ENCODE data around the gene PHKG2.
A peak's percentile ranks its signal among the peaks of the same experiment; 100 is the strongest.
"Not testable (repeated sequence)": the region's sequence is repeated elsewhere in the genome, so short reads cannot be mapped to it uniquely, and the experiment has no call there.

Gene PHKG2

GRCh38 chr16:30747799-30748633, at the start of gene PHKG2:
Gene PHKG2 (plus strand): TSS chr16:30748425. CDS start chr16:30748821, 396 bp downstream.
- peak; percentile 97 for DNase-seq

DNA sequence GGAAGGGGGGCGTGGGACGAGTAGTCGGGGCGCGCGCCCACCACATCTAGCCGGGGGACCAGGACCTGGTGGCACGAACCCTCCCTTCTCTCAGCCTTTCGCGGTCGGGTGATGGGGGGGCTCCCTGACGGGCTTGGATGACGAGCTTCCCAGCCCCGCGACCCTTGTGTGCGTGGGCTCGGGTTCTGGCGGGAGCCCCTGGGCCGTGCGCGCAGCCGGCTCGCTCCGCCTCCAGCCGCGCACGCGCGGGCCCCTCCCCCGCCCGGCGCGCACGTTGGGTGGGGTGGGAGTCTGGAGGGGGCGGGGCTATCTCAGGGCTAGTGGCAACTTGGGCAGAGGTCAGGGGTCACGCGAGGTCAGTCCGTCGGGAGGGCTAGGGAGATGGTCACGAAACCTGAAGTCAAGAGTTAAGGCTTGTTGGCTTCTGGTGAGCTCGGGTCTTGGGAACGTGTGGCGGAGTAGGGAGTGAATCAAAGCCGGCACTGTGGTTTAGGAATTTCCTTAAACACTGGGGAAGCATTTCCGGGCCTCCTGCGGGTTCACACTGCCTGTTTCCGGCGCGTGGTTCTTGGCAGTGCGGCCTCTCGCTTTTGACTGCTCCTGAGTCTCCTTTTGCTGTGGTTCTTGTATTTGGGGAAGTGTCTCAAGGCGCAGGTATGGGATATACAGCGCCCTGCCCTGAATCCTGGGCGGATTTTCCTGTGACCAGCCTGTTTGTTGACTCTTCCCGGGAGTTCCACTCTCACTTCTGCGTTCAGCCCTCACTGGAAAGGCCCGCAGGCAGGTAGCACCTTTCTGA, 49.2 kb upstream of the PHKG2 start, which contains the start of gene SRCAP:
SRCAP (plus strand) TSS at position 356 of the 799 bp plus-strand sequence. CDS start 1,654 bp downstream, outside the sequence.
- DNase-seq, result peak; percentile 88

- DNase-seq, result no peak
These were observed 48.6 kb upstream of the PHKG2 start for GRCh38 chr16:30699615-30700099.

GRCh38 chr16:30700491-30700890, 47.7 kb upstream of the PHKG2 start:
- no peak for DNase-seq

DNA sequence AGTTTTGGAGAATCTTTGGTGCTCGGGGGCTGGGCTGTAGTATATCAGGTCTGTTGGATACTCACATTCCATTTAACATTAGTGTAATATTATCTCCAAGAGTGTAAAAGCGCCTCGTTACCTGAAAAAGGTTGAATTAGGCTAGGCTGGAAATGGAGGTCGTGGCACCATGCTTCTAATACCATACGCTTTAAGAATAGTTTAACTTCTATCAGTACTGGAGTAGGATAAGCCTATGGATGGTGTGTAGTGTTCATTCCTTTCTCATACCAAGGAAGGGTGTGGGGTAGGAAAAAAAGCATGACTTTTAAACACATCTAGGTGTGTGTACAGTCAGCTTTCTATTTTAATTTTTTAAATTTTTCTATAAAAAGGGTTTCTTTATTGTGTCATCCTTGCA, 47.3 kb upstream of the PHKG2 start:
- DNase-seq, result no peak

DNA sequence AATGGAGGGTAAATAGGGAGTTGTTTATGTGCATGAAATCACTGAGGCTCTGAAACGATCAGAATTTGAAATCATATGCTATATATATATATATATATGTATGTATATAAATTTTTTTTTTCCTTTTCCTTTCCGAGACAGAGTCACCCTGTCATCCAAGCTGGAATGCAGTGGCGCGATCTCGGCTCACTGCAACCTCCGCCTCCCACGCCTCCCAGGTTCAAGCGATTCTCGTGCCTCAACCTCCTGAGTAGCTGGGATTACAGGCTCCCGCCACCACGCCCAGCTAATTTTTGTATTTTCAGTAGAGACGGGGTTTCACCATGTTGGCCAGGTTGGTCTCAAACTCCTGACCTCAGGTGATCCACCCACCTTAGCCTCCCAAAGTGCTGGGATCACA, 45.2 kb upstream of the PHKG2 start:
- DNase-seq, result not testable (repeated sequence)

- DNase-seq, result no peak
These were observed 44.3 kb upstream of the PHKG2 start for GRCh38 chr16:30703971-30704370.

GRCh38 chr16:30706046-30706445, 42.2 kb upstream of the PHKG2 start:
- DNase-seq, result no peak

DNA sequence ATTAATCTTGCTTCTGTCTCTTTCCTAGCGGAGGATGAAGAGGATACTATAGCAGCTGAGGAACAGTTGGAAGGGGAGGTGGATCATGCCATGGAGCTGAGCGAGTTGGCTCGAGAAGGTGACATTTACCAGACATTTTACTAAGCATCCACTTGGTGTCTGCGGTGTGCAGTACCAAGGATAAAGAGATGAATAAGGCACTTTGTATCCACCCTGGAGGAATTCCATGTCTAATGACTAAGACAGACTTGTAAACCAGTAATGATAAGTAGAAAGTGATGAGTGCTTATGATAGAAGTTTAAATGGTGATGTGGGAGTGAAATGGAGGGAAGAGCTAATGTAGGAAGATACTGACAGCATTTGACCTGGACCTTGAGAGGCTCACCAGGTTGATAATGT, 37.3 kb upstream of the PHKG2 start:
- no peak for DNase-seq

GRCh38 chr16:30711712-30712111, 36.5 kb upstream of the PHKG2 start:
- DNase-seq, result no peak

GRCh38 chr16:30715750-30716445, 32.3 kb upstream of the PHKG2 start:
- DNase-seq, result peak; percentile 62

DNA sequence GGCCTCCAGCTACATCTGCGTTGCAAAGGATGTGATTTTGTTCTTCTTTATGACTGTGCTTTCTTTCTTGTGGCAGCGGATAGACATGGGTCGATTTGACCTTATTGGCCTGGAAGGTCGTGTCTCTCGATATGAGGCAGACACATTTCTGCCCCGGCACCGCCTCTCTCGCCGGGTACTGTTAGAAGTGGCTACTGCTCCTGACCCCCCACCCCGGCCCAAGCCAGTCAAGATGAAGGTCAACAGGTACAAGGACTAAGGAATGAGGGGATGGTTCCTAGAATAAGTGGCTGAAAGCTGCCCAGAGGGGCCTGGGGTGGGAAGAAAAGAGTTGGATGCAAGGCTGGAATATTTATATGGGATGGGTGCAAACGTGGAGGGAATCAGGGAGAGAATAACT, 28.1 kb upstream of the PHKG2 start:
- DNase-seq, result no peak

GRCh38 chr16:30720694-30721093, 27.5 kb upstream of the PHKG2 start:
- no peak for DNase-seq

DNA sequence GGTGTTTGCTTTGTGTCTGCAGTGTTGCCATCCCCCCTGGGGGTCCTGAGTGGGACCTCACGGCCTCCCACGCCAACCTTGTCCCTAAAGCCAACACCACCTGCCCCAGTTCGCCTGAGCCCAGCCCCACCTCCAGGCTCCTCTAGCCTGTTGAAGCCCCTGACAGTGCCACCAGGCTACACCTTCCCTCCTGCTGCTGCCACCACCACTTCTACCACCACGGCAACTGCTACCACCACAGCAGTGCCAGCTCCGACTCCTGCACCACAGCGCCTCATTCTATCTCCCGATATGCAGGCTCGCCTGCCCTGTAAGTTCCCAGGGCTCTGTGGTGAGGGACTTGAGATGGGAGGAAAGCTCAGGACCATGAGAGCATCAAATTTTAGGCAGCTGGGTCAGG, 27.1 kb upstream of the PHKG2 start:
- DNase-seq, result no peak

DNA sequence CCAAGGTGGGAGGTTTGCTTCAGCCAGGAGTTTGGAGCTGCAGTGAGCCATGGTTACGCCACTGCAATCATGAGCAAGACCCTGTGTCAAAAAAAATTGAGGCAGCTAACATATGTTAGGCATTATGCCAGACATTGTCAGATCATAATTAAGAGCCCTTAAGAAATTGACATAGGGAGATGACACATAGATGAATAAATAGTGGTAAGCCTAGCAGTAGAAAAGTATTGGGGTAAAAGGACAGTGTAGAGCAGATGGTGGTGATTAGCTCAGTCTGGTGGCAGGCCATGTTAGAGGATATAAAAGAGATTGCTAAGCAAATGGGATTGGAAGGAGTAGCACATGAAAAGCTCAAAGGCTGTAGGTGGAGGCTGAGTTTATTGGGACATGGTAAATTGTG, 26.6 kb upstream of the PHKG2 start:
- no peak for DNase-seq

- peak; percentile 8 for DNase-seq
These were observed 25.8 kb upstream of the PHKG2 start for GRCh38 chr16:30722443-30722842.

- no peak for DNase-seq
These were observed 25.3 kb upstream of the PHKG2 start for GRCh38 chr16:30722916-30723315.

DNA sequence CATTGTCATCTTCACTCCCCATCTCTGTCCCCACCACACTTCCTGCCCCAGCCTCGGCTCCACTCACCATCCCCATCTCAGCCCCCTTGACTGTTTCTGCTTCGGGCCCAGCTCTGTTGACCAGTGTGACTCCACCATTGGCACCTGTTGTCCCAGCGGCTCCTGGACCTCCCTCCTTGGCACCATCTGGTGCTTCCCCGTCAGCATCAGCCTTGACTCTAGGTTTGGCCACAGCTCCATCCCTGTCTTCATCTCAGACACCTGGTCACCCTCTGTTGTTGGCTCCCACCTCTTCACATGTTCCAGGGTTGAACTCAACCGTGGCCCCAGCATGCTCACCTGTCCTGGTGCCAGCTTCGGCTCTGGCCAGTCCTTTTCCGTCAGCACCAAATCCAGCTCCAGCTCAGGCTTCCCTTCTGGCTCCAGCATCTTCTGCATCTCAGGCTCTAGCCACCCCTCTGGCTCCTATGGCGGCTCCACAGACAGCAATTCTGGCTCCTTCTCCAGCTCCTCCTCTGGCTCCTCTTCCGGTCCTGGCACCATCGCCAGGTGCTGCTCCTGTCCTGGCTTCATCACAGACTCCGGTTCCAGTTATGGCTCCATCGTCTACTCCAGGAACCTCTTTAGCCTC, 24.4 kb upstream of the PHKG2 start:
- no peak for DNase-seq

DNA sequence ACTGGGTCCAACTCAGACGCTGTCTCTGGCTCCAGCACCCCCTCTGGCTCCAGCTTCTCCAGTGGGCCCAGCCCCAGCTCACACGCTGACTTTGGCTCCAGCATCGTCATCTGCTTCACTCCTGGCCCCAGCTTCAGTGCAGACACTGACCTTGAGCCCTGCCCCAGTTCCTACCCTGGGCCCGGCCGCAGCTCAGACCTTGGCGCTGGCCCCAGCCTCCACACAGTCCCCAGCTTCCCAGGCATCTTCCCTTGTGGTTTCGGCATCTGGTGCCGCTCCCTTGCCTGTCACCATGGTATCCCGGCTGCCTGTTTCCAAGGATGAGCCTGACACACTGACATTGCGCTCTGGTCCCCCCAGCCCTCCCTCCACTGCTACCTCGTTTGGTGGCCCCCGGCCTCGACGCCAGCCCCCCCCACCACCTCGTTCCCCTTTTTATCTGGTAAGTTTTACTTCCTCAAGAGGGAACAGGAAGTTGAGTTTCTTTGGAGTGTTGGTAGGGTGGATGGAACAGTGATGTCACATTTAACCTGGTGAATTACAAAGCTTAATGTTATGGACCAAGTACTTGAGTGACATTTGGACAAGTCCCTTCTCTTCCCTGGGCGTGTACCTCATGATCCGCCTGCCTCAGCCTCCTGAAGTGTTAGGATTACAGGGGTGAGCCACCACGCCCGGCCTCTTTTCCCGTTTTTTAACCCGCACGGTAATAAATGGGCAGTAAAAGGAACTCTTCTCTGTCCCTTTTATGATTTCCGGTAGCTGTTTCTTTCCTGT, 23.4 kb upstream of the PHKG2 start:
- no peak for DNase-seq

DNA sequence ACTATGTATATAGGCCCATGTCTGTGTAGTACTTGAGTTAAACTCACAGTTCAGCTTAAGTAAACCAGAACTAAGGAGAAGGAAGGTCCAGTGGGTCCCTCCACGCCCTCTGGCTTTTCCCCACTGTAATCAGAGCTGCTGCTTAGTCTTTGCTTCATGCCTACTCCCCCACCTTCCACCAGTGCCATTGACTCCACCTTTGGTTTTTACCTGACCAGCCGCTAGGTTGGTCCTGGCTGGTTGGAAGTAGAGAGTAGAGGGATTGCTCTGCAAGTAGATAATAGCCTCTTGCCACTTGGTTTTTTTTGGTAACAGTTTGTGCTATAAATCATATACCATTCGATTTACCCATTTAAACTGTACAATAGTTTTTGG, 22.8 kb upstream of the PHKG2 start:
- DNase-seq, result no peak

DNA sequence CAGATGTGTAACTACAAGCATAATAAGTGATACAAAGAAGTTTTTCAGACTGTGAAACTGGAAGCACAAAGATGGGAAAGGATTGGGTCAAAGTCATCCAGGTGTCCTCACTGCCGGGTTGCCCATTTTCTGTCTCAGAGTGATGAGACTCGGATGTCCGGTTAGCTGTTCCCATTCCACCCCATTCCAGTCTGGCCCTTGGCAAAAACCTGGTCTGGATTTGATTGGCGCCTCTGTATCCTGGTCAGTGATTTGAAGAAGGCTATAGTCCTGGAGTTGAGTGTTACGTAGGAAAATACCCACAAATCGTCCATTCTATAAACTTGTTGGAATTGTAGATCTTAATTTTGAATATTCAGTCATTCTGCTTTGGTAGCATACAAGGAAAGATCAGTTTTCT, 19.9 kb upstream of the PHKG2 start:
- DNase-seq, result no peak

All from CD4-positive, alpha-beta T cell treated with Interleukin-10 for 1 hour (primary cell).